GM12878 (cell line): Measurements from ENCODE around the gene EPHB2.

Source experiments
- ATF2 ChIP-seq: IDR thresholded peaks from 2 replicates; pipeline ENCODE4 v1.6.1; 2012; ENCODE audit warnings: low read length, inconsistent platforms
- CTCF ChIP-seq, 3 experiments: IDR thresholded peaks in 2 of 3; conservative IDR thresholded peaks in 1 of 3; 2 replicates each; pipeline ENCODE4 v1.5.1; 2011; ENCODE audit warnings: low read depth in 3 of 3, low read length in 3 of 3, mild to moderate bottlenecking in 3 of 3, control low read depth in 2 of 3, moderate library complexity in 2 of 3, inconsistent platforms in 1 of 3, mixed read lengths in 1 of 3; ENCODE audit not compliant: control insufficient read depth in 2 of 3, insufficient read depth in 1 of 3; ENCODE audit errors: extremely low read depth in 1 of 3
- CUX1 ChIP-seq: IDR thresholded peaks from 2 replicates; pipeline ENCODE4 v1.6.1; 2012; ENCODE audit warnings: improper control_type of control experiment, low read depth, low read length; ENCODE audit not compliant: insufficient replicate concordance
- E2F8 ChIP-seq: fragments of 450-650 bp; IDR thresholded peaks from 2 replicates; pipeline ENCODE4 v1.6.1; 2018; ENCODE audit warnings: mild to moderate bottlenecking, low read depth, moderate library complexity; ENCODE audit not compliant: partially characterized antibody
- ELK1 ChIP-seq: IDR thresholded peaks from 2 replicates; pipeline ENCODE4 v1.6.1; 2012; ENCODE audit warnings: low read depth, low read length, improper control_type of control experiment
- EZH2 ChIP-seq: IDR thresholded peaks from 2 replicates; pipeline ENCODE4 v1.6.1; 2012; ENCODE audit warnings: low read depth, mild to moderate bottlenecking, control low read depth, inconsistent platforms, low read length, borderline replicate concordance; ENCODE audit not compliant: control insufficient read depth
- GABPA ChIP-seq: IDR thresholded peaks from 2 replicates; pipeline ENCODE4 v1.6.1; 2014; ENCODE audit warnings: antibody characterized with exemption, low read depth, mild to moderate bottlenecking, inconsistent platforms
- NR2C2 ChIP-seq: IDR thresholded peaks from 2 replicates; pipeline ENCODE4 v1.6.1; 2011; ENCODE audit warnings: borderline replicate concordance, low read depth; ENCODE audit not compliant: control insufficient read depth, insufficient read length
- RFX5 ChIP-seq: IDR thresholded peaks from 2 replicates; pipeline ENCODE4 v1.6.1; 2011; ENCODE audit warnings: low read depth, low read length, improper control_type of control experiment
- TAF1 ChIP-seq: IDR thresholded peaks from 2 replicates; pipeline ENCODE4 v1.6.1; 2011; ENCODE audit warnings: mild to moderate bottlenecking, low read depth, low read length, borderline replicate concordance

GRCh38 chr1:22809783-22810182 is 99.1 kb downstream of the EPHB2 start:
- TF ChIP-seq CTCF (IDR thresholded peaks at IDR 0.05 in 2 of 3, conservative IDR thresholded peaks at IDR 0.05 in 1 of 3; ENCODE audit: control insufficient read depth in 2 of 3, extremely low read depth in 1 of 3, insufficient read depth in 1 of 3, low read depth in 3 of 3, low read length in 3 of 3): no peak
- no peak for TF ChIP-seq CUX1
- TF ChIP-seq GABPA: no peak
- no peak for TF ChIP-seq RFX5
- no peak for TF ChIP-seq NR2C2
- no peak for TF ChIP-seq ATF2
- no peak for TF ChIP-seq E2F8
- no peak for TF ChIP-seq ELK1
- TF ChIP-seq TAF1: no peak
- no peak for TF ChIP-seq EZH2
